Left lung (tissue), 10 donors: ENCODE data around the gene POLA2. TPM values are rescaled to one million over a fixed set of nuclear protein-coding genes. Genes with fewer than 3 reads are reported as not detected.
"Not testable (repeated sequence)": the region's sequence is repeated elsewhere in the genome, so short reads cannot be mapped to it uniquely, and the experiment has no call there.

Source experiments
- ATAC-seq: fragments of 200-7000 bp; cut with Tn5 transposase; one replicate; pipeline ENCODE4 v1.9.1; 2020; ENCODE audit warnings: moderate library complexity
- DNase-seq, 4 donors: peaks; one replicate each; pipeline ENCODE4 v3.0.0-alpha.2; 2013 to 2020
- H3K27ac ChIP-seq, 2 donors: fragments of 200-600 bp; sonication (generic) in 1 of 2; one replicate each; pipeline versions ENCODE4 v1.5.0 to v1.8.0; 2020 to 2021
- H3K27me3 ChIP-seq, 2 donors: fragments of 200-600 bp; sonication (generic) in 1 of 2; one replicate each; pipeline versions ENCODE4 v1.5.0 to v1.8.0; 2020 to 2021
- H3K36me3 ChIP-seq, 2 donors: fragments of 200-600 bp; sonication (generic) in 1 of 2; one replicate each; pipeline versions ENCODE4 v1.5.0 to v1.8.0; 2020 to 2021
- H3K4me1 ChIP-seq, 2 donors: fragments of 200-600 bp; one replicate each; pipeline ENCODE4 v1.8.0; 2021
- H3K4me3 ChIP-seq, 2 donors: fragments of 200-600 bp; sonication (generic) in 1 of 2; one replicate each; pipeline versions ENCODE4 v1.5.0 to v1.8.0; 2020 to 2021; ENCODE audit warnings: mild to moderate bottlenecking in 1 of 2
- H3K9me3 ChIP-seq, 2 donors: fragments of 200-600 bp; sonication (generic) in 1 of 2; one replicate each; pipeline versions ENCODE4 v1.5.0 to v1.8.0; 2020 to 2021
- intact Hi-C, 2 donors: fragments of 100-400 bp; cut with DNase I; formaldehyde crosslinking; loops; one replicate each; pipeline versions ENCODE4 v1.11.2 to v1.14.2; 2022
- polyA plus RNA-seq, 6 donors: library from polyadenylated mRNA; unstranded; fragments of 120-200 nt; gene quantifications; one replicate each; pipeline ENCODE4 v1.2.1, GENCODE V29; 2013; ENCODE audit not compliant: insufficient read length in 6 of 6
- total RNA-seq, 2 donors: library from RNA; stranded (reverse); fragmentation: NEBNext Ultra II Directional; extraction: Animal tissue kit (Norgen Biotek cat#: 25700); gene quantifications; one replicate each; pipeline ENCODE4 v1.2.1, GENCODE V29; 2021
- TF ChIP-seq, protein P1 (sequence below), 2 donors: fragments of 200-600 bp; sonication (generic) in 1 of 2; IDR thresholded peaks; one replicate each; pipeline versions ENCODE4 v1.5.0 to v1.8.0; 2021; ENCODE audit warnings: antibody characterized with exemption in 2 of 2
- donor health status: DM: no; HTN: yes; CAD: no.
- donor health status: DM: no; HTN: no; CAD: no.

POLA2 gene
- total and polyA plus RNA-seq, 8 donors, result 9.4 to 30.2 (median 21.1) TPM

DNA sequence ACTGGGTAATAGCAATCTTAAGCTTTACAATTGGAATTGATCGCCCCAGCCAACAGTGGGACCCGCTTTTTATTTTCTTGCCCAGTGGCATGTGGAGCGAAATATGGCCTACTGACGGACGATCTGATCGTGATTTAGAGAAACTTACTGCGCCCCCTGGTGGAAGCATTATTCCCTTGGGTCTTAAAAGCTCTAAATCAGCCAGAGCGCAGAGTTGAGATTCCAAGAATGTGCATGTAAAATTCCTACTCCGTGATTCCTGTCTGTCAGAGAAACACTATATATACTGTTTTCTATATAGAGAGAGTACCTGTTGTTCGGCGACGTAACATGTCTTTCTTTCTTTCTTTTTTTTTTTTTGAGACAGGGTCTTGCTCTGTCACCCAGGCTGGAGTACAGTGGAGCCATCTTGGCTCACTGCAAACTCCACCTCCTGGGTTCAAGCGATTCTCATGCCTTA, 68.2 kb downstream of the POLA2 start:
- H3K4me3 ChIP-seq, result no peak overlapping the region
- intact Hi-C loops, result loop anchor here (5.0 to 10.0 kb wide), 2 partner anchors 53 to 55 kb away; no protein-coding TSS in a partner anchor

DNA sequence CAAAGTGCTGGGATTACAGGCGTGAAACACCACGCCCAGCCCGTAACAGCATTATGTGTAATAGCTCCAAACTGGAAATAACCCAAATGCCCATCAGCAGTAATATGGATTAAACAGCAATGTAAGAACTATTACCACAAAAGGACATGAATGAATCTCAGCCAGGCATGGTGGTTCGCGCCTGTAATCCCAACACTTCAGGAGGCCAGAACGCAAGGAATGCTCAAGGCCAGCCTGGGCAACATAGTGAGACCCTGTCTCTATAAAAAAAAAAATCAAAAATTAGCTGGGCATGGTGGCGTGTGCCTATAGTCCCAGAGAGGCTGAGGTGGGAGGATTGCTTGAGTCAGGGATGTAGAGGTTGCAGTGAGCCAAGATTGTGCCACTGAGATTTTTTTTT, 68.8 kb downstream of the POLA2 start:
- intact Hi-C loops, result no loop called here
- no peaks in the 10 kb centered on the region for H3K27me3 ChIP-seq
- H3K36me3 ChIP-seq, result no peaks in the 10 kb centered on the region
- H3K4me1 ChIP-seq, result peaks cover 10 to 23% of the 10 kb centered on the region in 2 donors
- ATAC-seq (no peak), DNase-seq (peak in 1 of 4 donors; percentile 15)
- H3K27ac ChIP-seq, result no peak overlapping the region
- H3K9me3 ChIP-seq, result no peaks in the 10 kb centered on the region
- no peak overlapping the region for H3K4me3 ChIP-seq
- TF ChIP-seq, protein P1, sequence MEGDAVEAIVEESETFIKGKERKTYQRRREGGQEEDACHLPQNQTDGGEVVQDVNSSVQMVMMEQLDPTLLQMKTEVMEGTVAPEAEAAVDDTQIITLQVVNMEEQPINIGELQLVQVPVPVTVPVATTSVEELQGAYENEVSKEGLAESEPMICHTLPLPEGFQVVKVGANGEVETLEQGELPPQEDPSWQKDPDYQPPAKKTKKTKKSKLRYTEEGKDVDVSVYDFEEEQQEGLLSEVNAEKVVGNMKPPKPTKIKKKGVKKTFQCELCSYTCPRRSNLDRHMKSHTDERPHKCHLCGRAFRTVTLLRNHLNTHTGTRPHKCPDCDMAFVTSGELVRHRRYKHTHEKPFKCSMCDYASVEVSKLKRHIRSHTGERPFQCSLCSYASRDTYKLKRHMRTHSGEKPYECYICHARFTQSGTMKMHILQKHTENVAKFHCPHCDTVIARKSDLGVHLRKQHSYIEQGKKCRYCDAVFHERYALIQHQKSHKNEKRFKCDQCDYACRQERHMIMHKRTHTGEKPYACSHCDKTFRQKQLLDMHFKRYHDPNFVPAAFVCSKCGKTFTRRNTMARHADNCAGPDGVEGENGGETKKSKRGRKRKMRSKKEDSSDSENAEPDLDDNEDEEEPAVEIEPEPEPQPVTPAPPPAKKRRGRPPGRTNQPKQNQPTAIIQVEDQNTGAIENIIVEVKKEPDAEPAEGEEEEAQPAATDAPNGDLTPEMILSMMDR (IDR thresholded peaks at IDR 0.05), result no peak

More for the DNA sequence above, 68.2 kb downstream of the POLA2 start:
- Histone ChIP-seq H3K27me3 (no peaks in the 10 kb centered on the region), H3K9me3 (no peaks in the 10 kb centered on the region), H3K36me3 (no peaks in the 10 kb centered on the region), H3K27ac (no peak overlapping the region), H3K4me1 (peaks cover 7 to 17% of the 10 kb centered on the region in 2 donors)
- peak; percentile 50 for ATAC-seq
- DNase-seq, result peak; percentile 9 to 92 (median 82)
- TF ChIP-seq, protein P1 (IDR thresholded peaks at IDR 0.05), result peak; percentile 81 to 82

DNA sequence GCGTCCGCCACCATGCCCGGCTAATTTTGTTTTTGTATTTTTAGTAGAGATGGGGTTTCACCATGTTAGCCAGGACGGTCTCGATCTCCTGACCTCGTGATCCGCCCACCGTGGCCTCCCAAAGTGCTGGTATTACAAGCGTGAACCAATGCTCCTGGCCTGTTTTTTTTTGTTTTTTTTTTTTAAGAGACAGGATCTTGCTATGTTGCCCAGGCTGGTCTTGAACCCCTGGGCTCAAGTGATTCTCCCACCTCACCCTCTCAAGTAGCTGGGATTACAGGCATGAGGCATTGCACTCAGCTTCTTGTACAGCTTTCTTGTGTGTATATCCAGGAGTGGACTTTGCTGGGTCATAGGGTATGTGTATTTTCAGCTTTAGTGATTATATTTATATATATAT, 70.8 kb downstream of the POLA2 start:
- H3K27ac ChIP-seq, H3K27me3 ChIP-seq, ATAC-seq, H3K4me3 ChIP-seq, H3K36me3 ChIP-seq, intact Hi-C loops, H3K9me3 ChIP-seq: not testable (repeated sequence)
- DNase-seq, result peak in 1 of 4 donors; percentile 20
- H3K4me1 ChIP-seq, result peaks cover 10 to 33% of the 10 kb centered on the region in 2 donors

DNA sequence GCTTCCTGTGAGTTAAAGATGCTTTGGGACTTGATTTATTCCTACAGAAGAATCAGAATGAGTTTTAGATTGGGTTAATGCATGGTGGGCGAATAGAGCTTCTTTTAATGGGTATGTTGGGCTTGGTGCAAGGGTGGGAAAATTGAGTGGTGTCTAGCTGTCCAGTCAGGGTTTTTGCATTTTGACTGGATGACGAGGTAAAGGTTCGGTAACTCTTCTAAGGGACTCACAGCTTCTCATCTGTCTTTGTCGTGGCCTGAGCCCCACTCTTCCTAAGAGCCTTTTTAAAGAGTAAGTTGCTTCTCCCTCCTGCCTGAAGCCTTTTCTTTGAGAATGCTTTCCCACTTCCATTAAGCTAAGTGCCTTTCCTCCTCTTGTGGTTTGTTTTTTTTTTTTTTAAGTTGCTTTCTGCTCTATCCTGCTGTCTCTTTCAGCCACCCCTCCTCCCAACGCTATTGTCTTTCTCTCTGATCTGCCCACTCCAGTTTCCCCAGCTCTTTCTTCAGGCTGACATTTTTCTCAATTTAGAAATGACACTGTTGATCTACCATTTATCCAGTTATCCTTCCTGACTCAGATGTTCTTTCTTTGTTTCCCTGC, 73.0 kb downstream of the POLA2 start:
- DNase-seq (no peak), ATAC-seq (no peak)
- H3K27ac ChIP-seq, result peak overlapping the region in 1 of 2 donors; percentile 85
- H3K9me3 ChIP-seq, result no peaks in the 10 kb centered on the region
- no peaks in the 10 kb centered on the region for H3K27me3 ChIP-seq
- intact Hi-C loops, result no loop called here
- TF ChIP-seq, protein P1 (IDR thresholded peaks at IDR 0.05), result no peak
- peak overlapping the region; percentile 94 to 97 for H3K4me3 ChIP-seq
- peaks cover 10 to 26% of the 10 kb centered on the region in 2 donors for H3K4me1 ChIP-seq
- peaks cover 0 to 7% of the 10 kb centered on the region in 2 donors for H3K36me3 ChIP-seq

DNA sequence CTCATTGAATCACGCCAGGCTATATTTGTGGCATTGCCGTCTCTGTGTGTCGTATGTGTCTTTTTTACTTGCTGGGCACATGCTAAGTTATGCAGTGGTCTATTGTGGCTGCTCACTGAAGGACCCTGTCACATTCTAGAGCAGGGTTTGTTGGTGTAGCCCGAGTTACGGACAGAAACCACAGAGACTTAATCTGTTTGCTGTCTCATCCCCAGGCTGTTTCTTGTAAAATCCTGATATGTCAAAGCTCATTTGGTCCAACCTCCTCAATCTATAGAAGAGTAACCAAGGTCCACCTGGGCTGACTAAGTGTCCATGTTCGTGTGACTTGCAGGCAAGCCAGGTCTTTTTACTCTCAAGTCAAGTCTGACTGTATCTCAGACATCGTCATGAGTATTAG, 76.9 kb downstream of the POLA2 start:
- Histone ChIP-seq H3K4me3 (no peak overlapping the region), H3K27ac (no peak overlapping the region), H3K36me3 (peaks cover 8 to 44% of the 10 kb centered on the region in 2 donors), H3K27me3 (no peaks in the 10 kb centered on the region), H3K9me3 (no peaks in the 10 kb centered on the region), H3K4me1 (peaks cover 10 to 24% of the 10 kb centered on the region in 2 donors)
- ATAC-seq, result no peak
- intact Hi-C loops, result no loop called here
- no peak for DNase-seq
- TF ChIP-seq, protein P1 (IDR thresholded peaks at IDR 0.05), result no peak
